GM12892 (cell line): ENCODE results near the gene SLC23A3.
A peak's percentile ranks its signal among the peaks of the same experiment; 100 is the strongest.

Source experiments
- DNase-seq: peaks from one replicate; pipeline ENCODE4 v3.0.0; 2011; ENCODE audit not compliant: insufficient read length
- FAIRE-seq: peaks from 2 replicates; lab custom pipeline; 2011; peaks lifted over from hg19 to GRCh38; lab: Jason Lieb, UNC
- POLR2A ChIP-seq: IDR thresholded peaks from 2 replicates; pipeline ENCODE4 v1.6.1; 2011; ENCODE audit warnings: low read depth, low read length, control low read depth
- POLR2AphosphoS5 ChIP-seq: IDR thresholded peaks from 2 replicates; pipeline ENCODE4 v1.6.1; 2011; ENCODE audit warnings: low read depth, low read length, control low read depth
- TAF1 ChIP-seq: IDR thresholded peaks from 2 replicates; pipeline ENCODE4 v1.6.1; 2011; ENCODE audit warnings: low read depth, mild to moderate bottlenecking, control low read depth, low read length, borderline replicate concordance

The SLC23A3 gene

GRCh38 chr2:219155054-219155644 lies 14.7 kb downstream of the SLC23A3 start:
- DNase-seq (peak; percentile 41), FAIRE-seq (peak; percentile 81)
- TF ChIP-seq POLR2A (no peak), TAF1 (no peak), POLR2AphosphoS5 (no peak)

- DNase-seq (no peak), FAIRE-seq (no peak)
- no peak for TF ChIP-seq POLR2AphosphoS5
- TF ChIP-seq TAF1, result no peak
These were observed 20.2 kb downstream of the SLC23A3 start for GRCh38 chr2:219149667-219150066.

GRCh38 chr2:219142329-219142728 lies 27.5 kb downstream of the SLC23A3 start:
- no peak for FAIRE-seq
- no peak for DNase-seq
- no peak for TF ChIP-seq TAF1
- TF ChIP-seq POLR2A, result no peak
- TF ChIP-seq POLR2AphosphoS5, result no peak

- no peak for TF ChIP-seq POLR2AphosphoS5
- TF ChIP-seq POLR2A, result no peak
- TF ChIP-seq TAF1, result no peak
- no peak for DNase-seq
- no peak for FAIRE-seq
These were observed 29.1 kb downstream of the SLC23A3 start for GRCh38 chr2:219140722-219141121.

- no peak for DNase-seq
- TF ChIP-seq POLR2AphosphoS5 (no peak), TAF1 (no peak), POLR2A (no peak)
- no peak for FAIRE-seq
These were observed 35.9 kb downstream of the SLC23A3 start for GRCh38 chr2:219133976-219134375.

DNA sequence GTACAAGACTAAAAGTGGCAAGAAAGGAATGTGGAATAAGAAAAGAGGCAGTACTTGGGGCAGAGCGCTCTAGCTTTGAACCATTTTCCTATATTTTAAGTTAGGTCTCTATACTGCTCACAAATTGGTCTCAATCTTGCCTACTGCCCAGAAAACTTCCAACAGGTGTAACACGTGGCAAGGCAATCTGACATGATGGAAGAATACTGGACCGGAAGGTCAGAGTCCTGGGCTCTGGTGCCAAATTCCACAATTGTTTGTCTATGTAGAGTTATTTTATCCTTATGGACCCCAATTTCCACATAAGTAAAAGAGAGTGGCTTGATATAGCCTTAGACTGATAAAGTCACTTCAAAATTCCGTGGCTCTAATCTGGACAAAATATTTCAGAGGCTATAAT lies 38.1 kb downstream of the SLC23A3 start:
- FAIRE-seq (no peak), DNase-seq (no peak)
- TF ChIP-seq POLR2AphosphoS5 (no peak), POLR2A (no peak), TAF1 (no peak)

GRCh38 chr2:219131327-219131726 lies 38.5 kb downstream of the SLC23A3 start:
- TF ChIP-seq POLR2AphosphoS5 (no peak), TAF1 (no peak), POLR2A (no peak)
- no peak for FAIRE-seq
- no peak for DNase-seq

DNA sequence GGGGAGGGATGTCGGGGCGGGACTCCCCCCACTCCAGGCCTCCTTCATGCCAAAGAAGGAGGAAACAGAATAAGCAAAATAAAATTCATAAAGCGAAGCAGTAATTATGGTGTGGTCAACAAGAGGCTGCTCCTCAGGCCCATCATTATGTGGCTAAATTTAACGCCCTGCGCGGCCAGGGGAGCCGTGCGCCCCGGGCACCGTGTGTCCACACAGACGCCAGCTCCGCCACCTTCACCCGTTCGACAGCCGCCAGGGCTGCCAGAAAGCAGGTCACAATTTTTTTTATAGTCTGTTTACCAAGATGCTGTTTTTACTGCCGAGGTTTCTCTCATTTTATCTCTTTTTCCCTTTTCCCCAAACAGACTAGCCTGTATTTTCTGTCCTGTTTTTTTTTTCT lies 40.2 kb downstream of the SLC23A3 start:
- FAIRE-seq (no peak), DNase-seq (no peak)
- TF ChIP-seq POLR2A, result no peak
- no peak for TF ChIP-seq POLR2AphosphoS5
- no peak for TF ChIP-seq TAF1

- no peak for DNase-seq
- TF ChIP-seq POLR2A (no peak), POLR2AphosphoS5 (no peak), TAF1 (no peak)
- no peak for FAIRE-seq
These were observed 41.4 kb downstream of the SLC23A3 start for GRCh38 chr2:219128396-219128795.

- no peak for FAIRE-seq
- TF ChIP-seq POLR2A, result no peak
- TF ChIP-seq POLR2AphosphoS5, result no peak
- TF ChIP-seq TAF1, result no peak
- DNase-seq, result no peak
These were observed 42.7 kb downstream of the SLC23A3 start for GRCh38 chr2:219127037-219127635.

DNA sequence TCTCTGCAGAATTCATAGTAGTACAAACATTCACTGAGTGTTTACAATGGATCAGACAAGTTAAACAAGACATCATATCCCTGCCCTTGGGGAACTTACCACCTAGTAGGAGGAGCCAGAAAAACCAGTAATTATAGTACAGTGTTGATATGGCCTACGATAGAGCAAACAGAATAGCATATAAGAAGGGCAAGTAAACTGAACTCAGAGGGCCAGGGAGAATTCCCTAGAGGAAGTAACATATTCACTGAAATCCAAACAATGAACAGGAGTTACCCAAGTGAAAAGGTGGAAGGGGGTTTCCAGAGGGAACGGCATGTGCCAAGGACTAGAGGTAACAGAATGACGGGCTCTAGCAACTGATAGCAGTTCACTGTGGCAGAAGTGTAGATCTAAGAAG lies 43.3 kb downstream of the SLC23A3 start:
- TF ChIP-seq POLR2A (no peak), POLR2AphosphoS5 (no peak), TAF1 (no peak)
- DNase-seq, result no peak
- FAIRE-seq, result no peak

DNA sequence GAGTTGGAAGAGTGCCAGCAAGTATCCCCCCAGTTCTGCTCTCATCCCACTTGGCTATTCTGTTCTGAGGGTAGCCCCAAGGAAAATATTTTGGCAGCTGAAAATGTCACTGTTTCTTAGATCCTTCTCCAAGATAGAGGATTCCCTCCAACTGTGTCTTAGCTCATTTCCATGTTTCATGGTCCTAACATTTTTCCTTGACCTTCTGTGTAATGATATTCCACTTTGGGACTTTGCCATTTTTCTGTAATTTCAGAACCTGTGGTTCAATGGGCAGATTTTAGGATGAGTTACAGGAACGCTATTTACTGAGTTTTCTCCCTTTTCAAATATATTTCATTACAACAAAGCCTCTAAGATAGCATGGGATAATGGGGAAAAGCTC lies 44.0 kb downstream of the SLC23A3 start:
- FAIRE-seq, result no peak
- DNase-seq, result no peak
- no peak for TF ChIP-seq POLR2A
- no peak for TF ChIP-seq POLR2AphosphoS5
- no peak for TF ChIP-seq TAF1
